Fibroblast of peridontal ligament (primary cell): Measurements from ENCODE around the gene MTG1.

Experiments
- DNase-seq: peaks from one replicate; pipeline ENCODE4 v3.0.0-alpha.2; 2010; ENCODE audit errors: extremely low read depth

MTG1 gene

GRCh38 chr10:133452453-133452852, 58.5 kb downstream of the MTG1 start:
- no peak for DNase-seq

GRCh38 chr10:133453516-133454203, 59.7 kb downstream of the MTG1 start, which contains the start of gene SCART1:
SCART1 (plus strand) TSS chr10:133453945; CDS start chr10:133453998, 53 bp downstream.
- DNase-seq: no peak

- no peak for DNase-seq
Measured at GRCh38 chr10:133454204-133454893, 60.4 kb downstream of the MTG1 start.

GRCh38 chr10:133455196-133455595, 61.2 kb downstream of the MTG1 start:
- DNase-seq: no peak

- no peak for DNase-seq
Measured at GRCh38 chr10:133455611-133456031, 61.7 kb downstream of the MTG1 start.

- no peak for DNase-seq
Measured at GRCh38 chr10:133456041-133456951, 62.3 kb downstream of the MTG1 start.

GRCh38 chr10:133457100-133457841, 63.3 kb downstream of the MTG1 start:
- DNase-seq: no peak

- no peak for DNase-seq
Measured at GRCh38 chr10:133458021-133458709, 64.2 kb downstream of the MTG1 start.

GRCh38 chr10:133458710-133459453, 64.9 kb downstream of the MTG1 start:
- no peak for DNase-seq

- no peak for DNase-seq
Measured at GRCh38 chr10:133459454-133460207, 65.7 kb downstream of the MTG1 start.

GRCh38 chr10:133460208-133460769, 66.3 kb downstream of the MTG1 start:
- no peak for DNase-seq

- no peak for DNase-seq
Measured at GRCh38 chr10:133461027-133461426, 67.1 kb downstream of the MTG1 start.

- no peak for DNase-seq
Measured at GRCh38 chr10:133461841-133462240, 67.9 kb downstream of the MTG1 start.

- DNase-seq: no peak
Measured at GRCh38 chr10:133462512-133463305, 68.8 kb downstream of the MTG1 start.

- no peak for DNase-seq
Measured at GRCh38 chr10:133464582-133465031, 70.7 kb downstream of the MTG1 start.

- DNase-seq: no peak
Measured at GRCh38 chr10:133465191-133465949, 71.4 kb downstream of the MTG1 start.

- no peak for DNase-seq
Measured at GRCh38 chr10:133465950-133466474, 72.1 kb downstream of the MTG1 start.
